Transverse colon (tissue), 4 donors: ENCODE measurements around the gene SMARCD2.

Experiments used
- EP300 ChIP-seq: sonication (generic); formaldehyde crosslinking; IDR thresholded peaks from one replicate; pipeline ENCODE4 v1.6.1; 2017; ENCODE audit warnings: antibody characterized with exemption, low read depth
- POLR2A ChIP-seq: fragments of 450-650 bp; IDR thresholded peaks from one replicate; pipeline ENCODE4 v1.6.1; 2016; ENCODE audit warnings: antibody characterized with exemption, mild to moderate bottlenecking, moderate library complexity
- POLR2AphosphoS5 ChIP-seq, 3 donors: sonication (generic); formaldehyde crosslinking; IDR thresholded peaks; one replicate each; pipeline ENCODE4 v1.6.1; 2016; ENCODE audit warnings: antibody characterized with exemption in 3 of 3
- TF ChIP-seq, protein P1 (sequence below), 5 experiments: fragments of 200-600 bp in 3 of 5; fragments of 450-650 bp in 2 of 5; sonication (generic) in 3 of 5; IDR thresholded peaks; 1 replicate in 2 of 5; 2 replicates in 3 of 5; pipeline ENCODE4 v1.5.1; 2016 to 2017; ENCODE audit warnings: antibody characterized with exemption in 5 of 5, inconsistent platforms in 3 of 5, mild to moderate bottlenecking in 2 of 5, moderate library complexity in 1 of 5

DNA sequence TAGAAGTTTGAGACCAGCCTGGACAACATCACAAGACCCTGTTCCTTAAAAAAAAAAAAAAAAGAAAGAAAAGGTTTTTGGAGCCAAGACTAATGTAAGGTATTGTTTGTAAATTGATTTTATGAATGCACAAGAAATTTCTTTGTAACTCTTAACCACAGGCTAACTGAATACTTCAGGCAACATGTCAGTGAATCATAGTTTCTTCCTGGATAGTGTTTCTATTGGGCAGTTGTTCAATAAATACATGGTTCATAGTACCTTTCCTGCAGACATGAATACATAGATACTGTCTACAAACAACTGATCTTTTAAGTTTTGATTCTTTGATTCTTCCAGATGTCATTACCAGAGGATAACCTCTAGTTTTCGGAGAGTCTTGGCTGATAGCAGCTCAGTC lies 56.9 kb downstream of the SMARCD2 start:
- TF ChIP-seq, protein P1, sequence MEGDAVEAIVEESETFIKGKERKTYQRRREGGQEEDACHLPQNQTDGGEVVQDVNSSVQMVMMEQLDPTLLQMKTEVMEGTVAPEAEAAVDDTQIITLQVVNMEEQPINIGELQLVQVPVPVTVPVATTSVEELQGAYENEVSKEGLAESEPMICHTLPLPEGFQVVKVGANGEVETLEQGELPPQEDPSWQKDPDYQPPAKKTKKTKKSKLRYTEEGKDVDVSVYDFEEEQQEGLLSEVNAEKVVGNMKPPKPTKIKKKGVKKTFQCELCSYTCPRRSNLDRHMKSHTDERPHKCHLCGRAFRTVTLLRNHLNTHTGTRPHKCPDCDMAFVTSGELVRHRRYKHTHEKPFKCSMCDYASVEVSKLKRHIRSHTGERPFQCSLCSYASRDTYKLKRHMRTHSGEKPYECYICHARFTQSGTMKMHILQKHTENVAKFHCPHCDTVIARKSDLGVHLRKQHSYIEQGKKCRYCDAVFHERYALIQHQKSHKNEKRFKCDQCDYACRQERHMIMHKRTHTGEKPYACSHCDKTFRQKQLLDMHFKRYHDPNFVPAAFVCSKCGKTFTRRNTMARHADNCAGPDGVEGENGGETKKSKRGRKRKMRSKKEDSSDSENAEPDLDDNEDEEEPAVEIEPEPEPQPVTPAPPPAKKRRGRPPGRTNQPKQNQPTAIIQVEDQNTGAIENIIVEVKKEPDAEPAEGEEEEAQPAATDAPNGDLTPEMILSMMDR (IDR thresholded peaks at IDR 0.05) = no peak
- TF ChIP-seq EP300 = no peak
- TF ChIP-seq POLR2A = no peak
- TF ChIP-seq POLR2AphosphoS5 (IDR thresholded peaks at IDR 0.05) = no peak
